ENCODE measurements around the gene PTGFR.

The PTGFR gene

GRCh38 chr1:78490861-78491450, at the start of gene PTGFR:
PTGFR (plus strand) TSS chr1:78490974; CDS start chr1:78492744, 1,770 bp downstream.
- H3K4me3 ChIP-seq (ENCODE audit: low read length in 2 of 2) = peak within 1 kb of the TSS; percentile 54 to 69
- H3K27me3 ChIP-seq (ENCODE audit: control insufficient read depth in 2 of 2, insufficient read depth in 2 of 2, low read length in 2 of 2) = peaks cover 0 to 2% of the 10 kb centered on the region in 2 donors
- peak within 1 kb of the TSS; percentile 43 to 48 for H3K27ac ChIP-seq (ENCODE audit: low read depth in 2 of 2, low read length in 2 of 2)
- peak within 1 kb of the TSS in 1 of 2 donors; percentile 30 for H3K9ac ChIP-seq (ENCODE audit: low read depth in 1 of 2, low read length in 2 of 2)
- H3K4me1 ChIP-seq (ENCODE audit: control insufficient read depth in 2 of 2, insufficient read depth in 2 of 2, low read length in 2 of 2) = no peaks in the 10 kb centered on the region
- H3K36me3 ChIP-seq (ENCODE audit: control insufficient read depth in 2 of 2, insufficient read depth in 2 of 2, low read length in 2 of 2) = no peaks in the 10 kb centered on the region
- H3K9me3 ChIP-seq (ENCODE audit: control insufficient read depth in 2 of 2, low read length in 2 of 2) = no peaks in the 10 kb centered on the region

- no peaks in the 10 kb centered on the region for H3K36me3 ChIP-seq (ENCODE audit: control insufficient read depth in 2 of 2, insufficient read depth in 2 of 2, low read length in 2 of 2)
- no peaks in the 10 kb centered on the region for H3K4me1 ChIP-seq (ENCODE audit: control insufficient read depth in 2 of 2, insufficient read depth in 2 of 2, low read length in 2 of 2)
- no peak overlapping the region for H3K9ac ChIP-seq (ENCODE audit: low read depth in 1 of 2, low read length in 2 of 2)
- H3K27me3 ChIP-seq (ENCODE audit: control insufficient read depth in 2 of 2, insufficient read depth in 2 of 2, low read length in 2 of 2) = no peaks in the 10 kb centered on the region
- H3K27ac ChIP-seq (ENCODE audit: low read depth in 2 of 2, low read length in 2 of 2) = no peak overlapping the region
- H3K4me3 ChIP-seq (ENCODE audit: low read length in 2 of 2) = no peak overlapping the region
- no peaks in the 10 kb centered on the region for H3K9me3 ChIP-seq (ENCODE audit: control insufficient read depth in 2 of 2, low read length in 2 of 2)
These were observed 48.9 kb upstream of the PTGFR start for GRCh38 chr1:78441921-78442320.

- H3K36me3 ChIP-seq (ENCODE audit: control insufficient read depth in 2 of 2, insufficient read depth in 2 of 2, low read length in 2 of 2) = no peaks in the 10 kb centered on the region
- no peak overlapping the region for H3K4me3 ChIP-seq (ENCODE audit: low read length in 2 of 2)
- H3K27me3 ChIP-seq (ENCODE audit: control insufficient read depth in 2 of 2, insufficient read depth in 2 of 2, low read length in 2 of 2) = no peaks in the 10 kb centered on the region
- H3K9ac ChIP-seq (ENCODE audit: low read depth in 1 of 2, low read length in 2 of 2) = no peak overlapping the region
- H3K4me1 ChIP-seq (ENCODE audit: control insufficient read depth in 2 of 2, insufficient read depth in 2 of 2, low read length in 2 of 2) = no peaks in the 10 kb centered on the region
- H3K27ac ChIP-seq (ENCODE audit: low read depth in 2 of 2, low read length in 2 of 2) = no peak overlapping the region
- H3K9me3 ChIP-seq (ENCODE audit: control insufficient read depth in 2 of 2, low read length in 2 of 2) = no peaks in the 10 kb centered on the region
These were observed 43.7 kb upstream of the PTGFR start for GRCh38 chr1:78447086-78447485.

GRCh38 chr1:78464449-78464891, 26.3 kb upstream of the PTGFR start:
- Histone ChIP-seq H3K27me3 (ENCODE audit: control insufficient read depth in 2 of 2, insufficient read depth in 2 of 2, low read length in 2 of 2) (no peaks in the 10 kb centered on the region), H3K36me3 (ENCODE audit: control insufficient read depth in 2 of 2, insufficient read depth in 2 of 2, low read length in 2 of 2) (no peaks in the 10 kb centered on the region), H3K4me1 (ENCODE audit: control insufficient read depth in 2 of 2, insufficient read depth in 2 of 2, low read length in 2 of 2) (no peaks in the 10 kb centered on the region), H3K4me3 (ENCODE audit: low read length in 2 of 2) (no peak overlapping the region), H3K9ac (ENCODE audit: low read depth in 1 of 2, low read length in 2 of 2) (no peak overlapping the region), H3K27ac (ENCODE audit: low read depth in 2 of 2, low read length in 2 of 2) (no peak overlapping the region), H3K9me3 (ENCODE audit: control insufficient read depth in 2 of 2, low read length in 2 of 2) (peaks cover 0 to 3% of the 10 kb centered on the region in 2 donors)

- Histone ChIP-seq H3K4me3 (ENCODE audit: low read length in 2 of 2) (no peak overlapping the region), H3K9ac (ENCODE audit: low read depth in 1 of 2, low read length in 2 of 2) (no peak overlapping the region), H3K27me3 (ENCODE audit: control insufficient read depth in 2 of 2, insufficient read depth in 2 of 2, low read length in 2 of 2) (no peaks in the 10 kb centered on the region), H3K36me3 (ENCODE audit: control insufficient read depth in 2 of 2, insufficient read depth in 2 of 2, low read length in 2 of 2) (no peaks in the 10 kb centered on the region), H3K9me3 (ENCODE audit: control insufficient read depth in 2 of 2, low read length in 2 of 2) (peaks cover 0 to 3% of the 10 kb centered on the region in 2 donors), H3K27ac (ENCODE audit: low read depth in 2 of 2, low read length in 2 of 2) (no peak overlapping the region), H3K4me1 (ENCODE audit: control insufficient read depth in 2 of 2, insufficient read depth in 2 of 2, low read length in 2 of 2) (no peaks in the 10 kb centered on the region)
These were observed 25.6 kb upstream of the PTGFR start for GRCh38 chr1:78465143-78465542.

GRCh38 chr1:78468521-78468920, 22.3 kb upstream of the PTGFR start:
- Histone ChIP-seq H3K36me3 (ENCODE audit: control insufficient read depth in 2 of 2, insufficient read depth in 2 of 2, low read length in 2 of 2) (no peaks in the 10 kb centered on the region), H3K9me3 (ENCODE audit: control insufficient read depth in 2 of 2, low read length in 2 of 2) (no peaks in the 10 kb centered on the region), H3K4me1 (ENCODE audit: control insufficient read depth in 2 of 2, insufficient read depth in 2 of 2, low read length in 2 of 2) (no peaks in the 10 kb centered on the region), H3K27ac (ENCODE audit: low read depth in 2 of 2, low read length in 2 of 2) (no peak overlapping the region), H3K27me3 (ENCODE audit: control insufficient read depth in 2 of 2, insufficient read depth in 2 of 2, low read length in 2 of 2) (no peaks in the 10 kb centered on the region), H3K9ac (ENCODE audit: low read depth in 1 of 2, low read length in 2 of 2) (no peak overlapping the region), H3K4me3 (ENCODE audit: low read length in 2 of 2) (no peak overlapping the region)

GRCh38 chr1:78469576-78469975, 21.2 kb upstream of the PTGFR start:
- Histone ChIP-seq H3K9me3 (ENCODE audit: control insufficient read depth in 2 of 2, low read length in 2 of 2) (no peaks in the 10 kb centered on the region), H3K4me1 (ENCODE audit: control insufficient read depth in 2 of 2, insufficient read depth in 2 of 2, low read length in 2 of 2) (no peaks in the 10 kb centered on the region), H3K27me3 (ENCODE audit: control insufficient read depth in 2 of 2, insufficient read depth in 2 of 2, low read length in 2 of 2) (no peaks in the 10 kb centered on the region), H3K9ac (ENCODE audit: low read depth in 1 of 2, low read length in 2 of 2) (no peak overlapping the region), H3K4me3 (ENCODE audit: low read length in 2 of 2) (no peak overlapping the region), H3K36me3 (ENCODE audit: control insufficient read depth in 2 of 2, insufficient read depth in 2 of 2, low read length in 2 of 2) (no peaks in the 10 kb centered on the region), H3K27ac (ENCODE audit: low read depth in 2 of 2, low read length in 2 of 2) (no peak overlapping the region)

GRCh38 chr1:78471890-78472620, 18.7 kb upstream of the PTGFR start:
- no peak overlapping the region for H3K27ac ChIP-seq (ENCODE audit: low read depth in 2 of 2, low read length in 2 of 2)
- no peak overlapping the region for H3K4me3 ChIP-seq (ENCODE audit: low read length in 2 of 2)
- no peaks in the 10 kb centered on the region for H3K36me3 ChIP-seq (ENCODE audit: control insufficient read depth in 2 of 2, insufficient read depth in 2 of 2, low read length in 2 of 2)
- H3K9ac ChIP-seq (ENCODE audit: low read depth in 1 of 2, low read length in 2 of 2) = no peak overlapping the region
- no peaks in the 10 kb centered on the region for H3K9me3 ChIP-seq (ENCODE audit: control insufficient read depth in 2 of 2, low read length in 2 of 2)
- H3K27me3 ChIP-seq (ENCODE audit: control insufficient read depth in 2 of 2, insufficient read depth in 2 of 2, low read length in 2 of 2) = no peaks in the 10 kb centered on the region
- no peaks in the 10 kb centered on the region for H3K4me1 ChIP-seq (ENCODE audit: control insufficient read depth in 2 of 2, insufficient read depth in 2 of 2, low read length in 2 of 2)

GRCh38 chr1:78472851-78473496, 17.8 kb upstream of the PTGFR start:
- Histone ChIP-seq H3K9me3 (ENCODE audit: control insufficient read depth in 2 of 2, low read length in 2 of 2) (no peaks in the 10 kb centered on the region), H3K36me3 (ENCODE audit: control insufficient read depth in 2 of 2, insufficient read depth in 2 of 2, low read length in 2 of 2) (no peaks in the 10 kb centered on the region), H3K9ac (ENCODE audit: low read depth in 1 of 2, low read length in 2 of 2) (no peak overlapping the region), H3K4me1 (ENCODE audit: control insufficient read depth in 2 of 2, insufficient read depth in 2 of 2, low read length in 2 of 2) (no peaks in the 10 kb centered on the region), H3K27me3 (ENCODE audit: control insufficient read depth in 2 of 2, insufficient read depth in 2 of 2, low read length in 2 of 2) (no peaks in the 10 kb centered on the region), H3K4me3 (ENCODE audit: low read length in 2 of 2) (no peak overlapping the region), H3K27ac (ENCODE audit: low read depth in 2 of 2, low read length in 2 of 2) (no peak overlapping the region)

GRCh38 chr1:78474092-78474491, 16.7 kb upstream of the PTGFR start:
- Histone ChIP-seq H3K9me3 (ENCODE audit: control insufficient read depth in 2 of 2, low read length in 2 of 2) (no peaks in the 10 kb centered on the region), H3K9ac (ENCODE audit: low read depth in 1 of 2, low read length in 2 of 2) (no peak overlapping the region), H3K4me3 (ENCODE audit: low read length in 2 of 2) (no peak overlapping the region), H3K4me1 (ENCODE audit: control insufficient read depth in 2 of 2, insufficient read depth in 2 of 2, low read length in 2 of 2) (no peaks in the 10 kb centered on the region), H3K36me3 (ENCODE audit: control insufficient read depth in 2 of 2, insufficient read depth in 2 of 2, low read length in 2 of 2) (no peaks in the 10 kb centered on the region), H3K27ac (ENCODE audit: low read depth in 2 of 2, low read length in 2 of 2) (no peak overlapping the region), H3K27me3 (ENCODE audit: control insufficient read depth in 2 of 2, insufficient read depth in 2 of 2, low read length in 2 of 2) (no peaks in the 10 kb centered on the region)

Measured in mucosa of rectum (tissue), 2 donors.